NCI-H2196 (cell line): ENCODE data around the gene CUX1.
"Not testable (repeated sequence)": the region's sequence is repeated elsewhere in the genome, so short reads cannot be mapped to it uniquely, and the experiment has no call there.

ENCODE experiments used
- DNase-seq: peaks from one replicate; lab custom pipeline; 2025; ENCODE audit not compliant: unreplicated experiment; lab: John Stamatoyannopoulos, UW

Gene CUX1

GRCh38 chr7:102292813-102293798, 475.7 kb downstream of the CUX1 start:
- DNase-seq = no peak

GRCh38 chr7:102294589-102294988, 477.2 kb downstream of the CUX1 start:
- DNase-seq = no peak

GRCh38 chr7:102295346-102296178, 478.1 kb downstream of the CUX1 start:
- no peak for DNase-seq

- no peak for DNase-seq
Measured at GRCh38 chr7:102296179-102296438, 478.7 kb downstream of the CUX1 start.

GRCh38 chr7:102296514-102296913, 479.1 kb downstream of the CUX1 start:
- no peak for DNase-seq

- no peak for DNase-seq
Measured at GRCh38 chr7:102297487-102298218, 480.2 kb downstream of the CUX1 start.

- no peak for DNase-seq
Measured at GRCh38 chr7:102300643-102301221, 483.3 kb downstream of the CUX1 start.

- not testable (repeated sequence) for DNase-seq
Measured at GRCh38 chr7:102301367-102301766, 483.9 kb downstream of the CUX1 start.

- no peak for DNase-seq
Measured at GRCh38 chr7:102302025-102302424, 484.6 kb downstream of the CUX1 start.

- no peak for DNase-seq
Measured at GRCh38 chr7:102303669-102304422, 486.4 kb downstream of the CUX1 start.

- DNase-seq = no peak
Measured at GRCh38 chr7:102304668-102305067, 487.2 kb downstream of the CUX1 start.

- DNase-seq = no peak
Measured at GRCh38 chr7:102305414-102306268, 488.2 kb downstream of the CUX1 start.

GRCh38 chr7:102306916-102307677, 489.7 kb downstream of the CUX1 start:
- DNase-seq = no peak

- DNase-seq = no peak
Measured at GRCh38 chr7:102310414-102310815, 493.0 kb downstream of the CUX1 start.

GRCh38 chr7:102312317-102312716, 494.9 kb downstream of the CUX1 start:
- DNase-seq = no peak

- no peak for DNase-seq
Measured at GRCh38 chr7:102313997-102314780, 496.8 kb downstream of the CUX1 start.

- DNase-seq = no peak
Measured at GRCh38 chr7:102317231-102318059, 500.0 kb downstream of the CUX1 start.
